NCI-H2107 (cell line): ENCODE results near the gene TUBA1C.
"Not testable (repeated sequence)": the region's sequence is repeated elsewhere in the genome, so short reads cannot be mapped to it uniquely, and the experiment has no call there.

Source experiments
- DNase-seq: peaks from one replicate; lab custom pipeline; 2025; lab: John Stamatoyannopoulos, UW

The TUBA1C gene

GRCh38 chr12:49264873-49265792, at the start of gene TUBA1C:
Gene TUBA1C (plus strand): TSS chr12:49265082. CDS start chr12:49265182, 100 bp downstream.
- DNase-seq = peak; percentile 94

GRCh38 chr12:49219417-49220026, 45.4 kb upstream of the TUBA1C start:
- DNase-seq = no peak

GRCh38 chr12:49220972-49221371, 43.9 kb upstream of the TUBA1C start:
- DNase-seq = no peak

GRCh38 chr12:49223122-49223521, 41.8 kb upstream of the TUBA1C start:
- no peak for DNase-seq

GRCh38 chr12:49223590-49224369, 41.1 kb upstream of the TUBA1C start:
- no peak for DNase-seq

GRCh38 chr12:49225576-49226166, 39.2 kb upstream of the TUBA1C start:
- DNase-seq = no peak

GRCh38 chr12:49227713-49228112, 37.2 kb upstream of the TUBA1C start:
- DNase-seq = no peak

GRCh38 chr12:49228653-49229052, 36.2 kb upstream of the TUBA1C start:
- no peak for DNase-seq

GRCh38 chr12:49230176-49230804, 34.6 kb upstream of the TUBA1C start:
- peak; percentile 67 for DNase-seq

GRCh38 chr12:49230805-49231194, 34.1 kb upstream of the TUBA1C start:
- no peak for DNase-seq

GRCh38 chr12:49231878-49232655, 32.8 kb upstream of the TUBA1C start:
- DNase-seq = no peak

GRCh38 chr12:49232940-49233841, 31.7 kb upstream of the TUBA1C start:
- peak; percentile 82 for DNase-seq

GRCh38 chr12:49233842-49234526, 30.9 kb upstream of the TUBA1C start:
- peak; percentile 94 for DNase-seq

GRCh38 chr12:49236423-49236822, 28.5 kb upstream of the TUBA1C start:
- no peak for DNase-seq

GRCh38 chr12:49243631-49244030, 21.3 kb upstream of the TUBA1C start:
- DNase-seq = no peak

- no peak for DNase-seq
Observed at GRCh38 chr12:49244176-49244575, 20.7 kb upstream of the TUBA1C start.

GRCh38 chr12:49251357-49251756, 13.5 kb upstream of the TUBA1C start:
- DNase-seq = no peak

GRCh38 chr12:49253033-49253623, 11.8 kb upstream of the TUBA1C start:
- no peak for DNase-seq

- DNase-seq = not testable (repeated sequence)
Observed at GRCh38 chr12:49255456-49255855, 9.4 kb upstream of the TUBA1C start.
